ENCODE results near the gene ICE2. TPM values are rescaled to one million over a fixed set of nuclear protein-coding genes. Genes with fewer than 3 reads are reported as not detected.

The ICE2 gene
- polyA plus RNA-seq, 3 donors, result 10.0 to 27.0 (median 24.8) TPM

GRCh38 chr15:60428935-60429334 is 50.0 kb downstream of the ICE2 start:
- Histone ChIP-seq H3K27me3 (ENCODE audit: control insufficient read depth in 2 of 2, insufficient read depth in 2 of 2, low read length in 2 of 2) (no peaks in the 10 kb centered on the region), H3K79me2 (ENCODE audit: insufficient read depth, low read length) (no peaks in the 10 kb centered on the region), H3K36me3 (replicated peaks in 1 of 2; ENCODE audit: control insufficient read depth in 1 of 2, insufficient read depth in 2 of 2, low read length in 2 of 2) (peaks cover 45 to 68% of the 10 kb centered on the region in 2 donors), H3K9ac (ENCODE audit: insufficient read depth, low read length, poor library complexity, severe bottlenecking) (no peak overlapping the region), H3K9me3 (replicated peaks in 1 of 2; ENCODE audit: control insufficient read depth in 1 of 2, insufficient read depth in 1 of 2, low read length in 2 of 2) (no peaks in the 10 kb centered on the region), H3K4me3 (replicated peaks in 1 of 3; ENCODE audit: low read depth in 2 of 3, low read length in 3 of 3) (no peak overlapping the region), H3K4me2 (replicated peaks; ENCODE audit: extremely low read depth, low read length, poor library complexity, severe bottlenecking) (no peak overlapping the region), H3K27ac (ENCODE audit: low read depth in 1 of 2, low read length in 2 of 2) (no peak overlapping the region), H3K4me1 (ENCODE audit: control insufficient read depth in 1 of 2, insufficient read depth in 2 of 2, low read length in 2 of 2) (peaks cover 9 to 16% of the 10 kb centered on the region in 2 donors), H2AFZ (ENCODE audit: insufficient read depth, low read depth, low read length, poor library complexity, severe bottlenecking) (no peak overlapping the region), H4K20me1 (ENCODE audit: insufficient read depth, low read length) (peaks cover 1% of the 10 kb centered on the region)
- peaks cover 0 to 2% (median 0%) of the 10 kb centered on the region in 7 donors for H3K9me3 Mint-ChIP-seq
- H3K4me1 Mint-ChIP-seq, result peaks cover 18% of the 10 kb centered on the region
- H3K4me3 Mint-ChIP-seq, result no peak overlapping the region
- no peak for DNase-seq
- H3K36me3 Mint-ChIP-seq, result peaks cover 40 to 48% of the 10 kb centered on the region in 2 donors
- no peak for TF ChIP-seq CTCF (IDR thresholded peaks at IDR 0.05)
- no CpG with 5 or more reads among the region's 1 CpG for WGBS (ENCODE audit: insufficient coverage)
- intact Hi-C loops (cut with micrococcal nuclease), result no loop called here
- no peak overlapping the region for H3K27ac Mint-ChIP-seq
- no peaks in the 10 kb centered on the region for H3K27me3 Mint-ChIP-seq (ENCODE audit: low read depth in 3 of 3)

- no peak overlapping the region for H2AFZ ChIP-seq (ENCODE audit: insufficient read depth, low read depth, low read length, poor library complexity, severe bottlenecking)
- peak overlapping the region in 1 of 7 donors; percentile 69 for H3K27ac Mint-ChIP-seq
Measured at GRCh38 chr15:60426870-60427508, 52.0 kb downstream of the ICE2 start.

More at GRCh38 chr15:60426870-60427508, 52.0 kb downstream of the ICE2 start:
- H3K4me1 ChIP-seq (ENCODE audit: control insufficient read depth in 1 of 2, insufficient read depth in 2 of 2, low read length in 2 of 2), result peaks cover 9 to 16% of the 10 kb centered on the region in 2 donors
- peaks cover 3% of the 10 kb centered on the region for H4K20me1 ChIP-seq (ENCODE audit: insufficient read depth, low read length)
- H3K79me2 ChIP-seq (ENCODE audit: insufficient read depth, low read length), result no peaks in the 10 kb centered on the region
- intact Hi-C loops (cut with micrococcal nuclease), result no loop called here
- Mint-ChIP-seq H3K4me1 (peaks cover 20% of the 10 kb centered on the region), H3K4me3 (no peak overlapping the region), H3K27me3 (ENCODE audit: low read depth in 3 of 3) (no peaks in the 10 kb centered on the region), H3K36me3 (peaks cover 39% of the 10 kb centered on the region in 2 donors), H3K9me3 (no peaks in the 10 kb centered on the region)
- H3K27ac ChIP-seq (ENCODE audit: low read depth in 1 of 2, low read length in 2 of 2), result no peak overlapping the region
- H3K9ac ChIP-seq (ENCODE audit: insufficient read depth, low read length, poor library complexity, severe bottlenecking), result no peak overlapping the region
- TF ChIP-seq CTCF (IDR thresholded peaks at IDR 0.05), result no peak
- H3K27me3 ChIP-seq (ENCODE audit: control insufficient read depth in 2 of 2, insufficient read depth in 2 of 2, low read length in 2 of 2), result no peaks in the 10 kb centered on the region
- peaks cover 43 to 70% of the 10 kb centered on the region in 2 donors for H3K36me3 ChIP-seq (replicated peaks in 1 of 2; ENCODE audit: control insufficient read depth in 1 of 2, insufficient read depth in 2 of 2, low read length in 2 of 2)
- no peak for DNase-seq
- no peaks in the 10 kb centered on the region for H3K9me3 ChIP-seq (replicated peaks in 1 of 2; ENCODE audit: control insufficient read depth in 1 of 2, insufficient read depth in 1 of 2, low read length in 2 of 2)
- H3K4me3 ChIP-seq (replicated peaks in 1 of 3; ENCODE audit: low read depth in 2 of 3, low read length in 3 of 3), result no peak overlapping the region
- no peak overlapping the region for H3K4me2 ChIP-seq (replicated peaks; ENCODE audit: extremely low read depth, low read length, poor library complexity, severe bottlenecking)
- no CpG with 5 or more reads among the region's 2 CpGs for WGBS (ENCODE audit: insufficient coverage)
